HG03342 (cell line): ENCODE measurements around the gene MINK1.
"Not testable (repeated sequence)": the region's sequence is repeated elsewhere in the genome, so short reads cannot be mapped to it uniquely, and the experiment has no call there.

Experiments used
- ATAC-seq: cut with Tn5 transposase; IDR thresholded peaks from one replicate; pipeline ENCODE4 v1.9.1; 2021; ENCODE audit warnings: mild to moderate bottlenecking, moderate library complexity; ENCODE audit not compliant: unreplicated experiment

MINK1 gene

GRCh38 chr17:4843321-4844000 lies 10.3 kb downstream of the MINK1 start:
- ATAC-seq = no peak

GRCh38 chr17:4845118-4845517 lies 12.0 kb downstream of the MINK1 start:
- ATAC-seq = no peak

GRCh38 chr17:4846635-4847390 lies 13.7 kb downstream of the MINK1 start:
- ATAC-seq = no peak

- ATAC-seq = no peak
Measured at GRCh38 chr17:4849011-4849536, 15.9 kb downstream of the MINK1 start.

GRCh38 chr17:4850246-4850645 lies 17.1 kb downstream of the MINK1 start:
- ATAC-seq = no peak

GRCh38 chr17:4851084-4851483 lies 17.9 kb downstream of the MINK1 start:
- no peak for ATAC-seq

GRCh38 chr17:4852567-4853207 lies 19.5 kb downstream of the MINK1 start:
- no peak for ATAC-seq

GRCh38 chr17:4853208-4853671 lies 20.1 kb downstream of the MINK1 start:
- ATAC-seq = no peak

- no peak for ATAC-seq
Measured at GRCh38 chr17:4854111-4854681, 21.1 kb downstream of the MINK1 start.

- ATAC-seq = no peak
Measured at GRCh38 chr17:4856271-4856936, 23.3 kb downstream of the MINK1 start.

- ATAC-seq = no peak
Measured at GRCh38 chr17:4856937-4857314, 23.8 kb downstream of the MINK1 start.

GRCh38 chr17:4857347-4857746 lies 24.2 kb downstream of the MINK1 start:
- ATAC-seq = not testable (repeated sequence)

- ATAC-seq = no peak
Measured at GRCh38 chr17:4858068-4858881, 25.1 kb downstream of the MINK1 start.

GRCh38 chr17:4858882-4859260 lies 25.7 kb downstream of the MINK1 start:
- ATAC-seq = no peak

- ATAC-seq = no peak
Measured at GRCh38 chr17:4859816-4860625, 26.9 kb downstream of the MINK1 start.

- no peak for ATAC-seq
Measured at GRCh38 chr17:4860651-4861050, 27.5 kb downstream of the MINK1 start.

- no peak for ATAC-seq
Measured at GRCh38 chr17:4861052-4861451, 27.9 kb downstream of the MINK1 start.

GRCh38 chr17:4862720-4863119 lies 29.6 kb downstream of the MINK1 start:
- no peak for ATAC-seq

- ATAC-seq = no peak
Measured at GRCh38 chr17:4863321-4863720, 30.2 kb downstream of the MINK1 start.
